HG03280 (cell line): Measurements from ENCODE around the gene TBC1D8B.

Experiments
- ATAC-seq: cut with Tn5 transposase; IDR thresholded peaks from one replicate; pipeline ENCODE4 v1.9.1; 2021; ENCODE audit warnings: mild to moderate bottlenecking, moderate library complexity; ENCODE audit not compliant: unreplicated experiment

Gene TBC1D8B

DNA sequence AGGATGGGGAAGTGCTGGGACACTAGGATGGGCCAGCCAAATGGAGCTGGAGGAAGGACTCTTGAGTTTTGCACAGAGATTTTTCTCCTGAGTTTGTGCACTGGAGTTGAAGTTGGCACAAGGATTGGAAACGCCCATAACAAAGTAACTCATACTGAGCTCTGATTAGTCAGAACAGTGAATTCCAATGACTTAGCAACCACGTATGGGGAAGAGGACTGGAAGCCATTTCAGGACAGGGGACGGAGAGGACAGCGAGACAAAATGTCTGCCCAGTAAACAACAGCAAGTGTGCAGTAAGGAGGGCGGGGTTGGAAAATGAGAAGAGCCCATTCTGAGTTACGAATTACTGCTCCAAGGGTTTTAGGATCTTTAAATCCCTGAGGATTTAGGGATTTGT lies 94.8 kb downstream of the TBC1D8B start:
- ATAC-seq = no peak

DNA sequence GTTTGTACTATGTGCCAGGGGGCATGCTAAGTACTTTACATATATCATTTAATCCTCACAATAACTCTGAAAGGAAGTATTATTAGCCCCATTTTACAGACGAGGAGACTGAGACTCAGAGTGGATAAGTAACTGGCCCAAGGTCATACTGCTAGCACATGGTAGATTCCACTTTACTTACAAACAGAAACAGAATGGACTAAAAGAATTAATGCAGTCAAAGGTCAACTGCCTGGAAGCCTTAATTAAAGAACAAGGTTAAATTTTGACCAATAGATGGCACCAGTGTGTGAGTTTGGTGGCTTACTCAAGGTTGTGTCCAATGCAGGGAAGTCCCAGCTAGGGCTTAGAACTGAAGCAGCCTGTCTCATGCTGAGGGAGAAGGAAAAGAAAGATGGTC lies 96.0 kb downstream of the TBC1D8B start:
- ATAC-seq = no peak

DNA sequence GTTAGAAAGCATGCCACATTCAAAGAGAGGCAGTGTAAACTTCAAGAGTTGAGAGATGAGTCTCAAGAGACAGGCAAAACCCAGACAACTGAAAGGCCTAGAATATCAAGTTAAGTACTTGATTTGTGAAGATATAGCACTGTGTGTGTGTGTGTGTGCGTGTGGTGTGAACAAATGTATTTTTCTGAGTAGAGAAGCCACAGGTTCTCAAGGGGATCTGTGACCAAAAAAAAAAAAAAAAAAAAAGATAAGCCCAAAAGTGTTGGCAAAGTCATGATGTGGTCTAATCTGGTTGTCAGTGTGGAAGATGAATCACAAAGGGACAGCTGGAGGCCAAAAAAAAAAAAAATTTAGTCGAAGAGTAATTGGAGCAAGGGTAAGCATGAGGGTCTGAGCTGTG lies 96.8 kb downstream of the TBC1D8B start:
- no peak for ATAC-seq

DNA sequence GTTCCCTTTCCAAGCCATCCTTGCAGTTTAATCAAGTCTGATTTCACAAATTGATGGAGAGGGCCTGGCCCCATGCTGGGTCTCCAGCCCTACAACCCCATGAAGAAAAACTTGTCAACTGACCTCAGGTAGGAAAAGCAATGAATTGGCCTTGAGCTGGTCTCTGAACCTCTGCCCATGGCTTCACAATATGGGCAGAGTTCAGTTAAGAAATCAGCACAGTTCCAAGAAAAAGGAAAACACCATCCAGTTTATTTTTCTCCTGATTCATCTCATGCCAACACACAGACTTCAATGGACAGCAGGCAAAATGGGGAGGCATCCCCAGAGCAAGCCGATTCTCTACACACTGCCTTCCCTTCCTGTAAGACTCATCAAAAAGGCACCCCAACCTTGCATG lies 97.4 kb downstream of the TBC1D8B start:
- ATAC-seq = no peak

DNA sequence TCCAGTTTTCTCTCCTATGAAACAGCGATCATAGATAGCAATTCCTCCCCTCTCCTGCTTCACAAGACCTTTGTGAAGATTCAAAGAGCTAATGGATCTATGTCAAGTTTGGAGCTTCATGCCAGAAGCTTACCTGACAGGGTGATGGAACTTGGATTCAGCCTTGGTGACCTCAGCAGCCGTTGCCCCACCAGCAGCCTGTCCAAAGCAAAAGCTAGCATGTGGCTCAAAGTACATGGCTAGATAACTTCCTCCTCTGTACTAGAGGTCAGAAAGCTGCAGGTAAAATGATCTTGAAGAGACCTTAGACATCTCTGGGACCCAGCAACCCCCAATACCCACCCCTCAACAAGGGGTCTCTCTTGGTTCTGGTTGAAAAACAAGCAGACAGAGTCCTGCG lies 98.9 kb downstream of the TBC1D8B start:
- ATAC-seq = no peak

DNA sequence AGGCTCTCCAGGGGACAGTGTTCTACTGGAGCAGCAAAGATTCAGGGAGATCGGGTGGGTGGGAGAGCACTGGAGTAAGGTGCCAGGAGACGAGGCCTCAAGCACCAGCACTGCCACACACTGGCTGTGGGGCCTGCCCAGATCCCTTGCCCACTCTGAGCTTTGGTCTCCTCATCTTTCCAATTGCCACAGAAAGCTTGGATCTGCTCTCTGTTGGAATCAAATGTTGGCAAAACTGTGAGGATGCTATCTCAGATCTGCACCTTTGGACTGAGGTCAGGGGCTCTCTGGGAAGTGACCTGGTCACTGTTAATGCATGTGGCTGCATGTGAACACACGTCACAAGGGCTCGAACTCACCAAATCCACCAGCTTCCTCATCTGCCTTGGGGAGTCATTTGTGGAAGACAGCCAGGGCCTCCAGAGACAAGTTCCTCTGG lies 99.3 kb downstream of the TBC1D8B start:
- ATAC-seq = no peak

DNA sequence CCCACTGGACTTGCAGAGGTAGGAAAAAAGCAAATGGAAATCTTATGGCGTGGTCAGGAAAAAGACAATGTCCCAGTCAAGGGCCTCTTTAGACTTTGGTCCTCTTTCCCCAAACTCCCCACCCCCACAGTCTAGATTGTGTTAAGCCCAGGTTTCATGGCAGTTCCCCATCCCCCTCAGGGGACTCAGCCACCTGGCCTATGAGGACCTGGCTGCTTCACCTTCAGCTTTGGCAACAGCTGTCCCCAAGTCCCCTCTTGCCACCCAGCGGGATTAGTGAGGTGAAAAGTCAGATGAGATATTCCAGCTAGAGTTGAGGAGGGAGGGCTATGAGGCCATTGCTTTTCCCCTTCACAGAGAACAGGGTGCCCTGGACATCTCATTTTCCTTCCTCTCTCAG lies 100.2 kb downstream of the TBC1D8B start:
- ATAC-seq = no peak

DNA sequence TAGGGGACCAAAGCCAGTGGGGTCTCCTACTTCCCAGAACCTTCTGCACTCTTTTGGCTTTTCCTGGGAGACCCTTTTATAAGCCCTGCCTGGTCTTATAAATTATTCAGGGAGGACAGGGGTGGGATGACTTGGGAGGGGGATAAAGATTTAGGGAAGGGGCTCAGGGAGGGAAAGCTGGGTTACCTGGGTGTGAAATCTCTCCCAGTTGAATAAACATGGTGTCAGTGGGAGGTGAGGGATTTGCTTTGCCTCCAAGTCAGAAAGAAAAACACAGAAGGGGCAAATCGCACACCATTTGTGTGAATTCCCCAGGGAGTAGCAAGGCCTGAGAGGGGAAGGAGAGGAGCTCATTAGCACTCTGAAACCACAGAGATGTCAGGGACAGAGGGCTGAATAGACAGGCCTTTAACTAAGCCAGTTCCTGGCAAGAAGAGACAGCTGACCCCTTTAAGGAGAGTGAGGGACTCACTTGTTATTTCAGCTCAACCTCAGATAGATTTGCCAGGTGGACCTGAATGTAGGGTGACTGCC lies 100.9 kb downstream of the TBC1D8B start, which contains the start of gene RIPPLY1:
Gene RIPPLY1, minus strand, starts transcription at position 51 of the 534 bp plus-strand sequence. CDS start 54 bp downstream, outside the sequence.
- ATAC-seq = no peak

DNA sequence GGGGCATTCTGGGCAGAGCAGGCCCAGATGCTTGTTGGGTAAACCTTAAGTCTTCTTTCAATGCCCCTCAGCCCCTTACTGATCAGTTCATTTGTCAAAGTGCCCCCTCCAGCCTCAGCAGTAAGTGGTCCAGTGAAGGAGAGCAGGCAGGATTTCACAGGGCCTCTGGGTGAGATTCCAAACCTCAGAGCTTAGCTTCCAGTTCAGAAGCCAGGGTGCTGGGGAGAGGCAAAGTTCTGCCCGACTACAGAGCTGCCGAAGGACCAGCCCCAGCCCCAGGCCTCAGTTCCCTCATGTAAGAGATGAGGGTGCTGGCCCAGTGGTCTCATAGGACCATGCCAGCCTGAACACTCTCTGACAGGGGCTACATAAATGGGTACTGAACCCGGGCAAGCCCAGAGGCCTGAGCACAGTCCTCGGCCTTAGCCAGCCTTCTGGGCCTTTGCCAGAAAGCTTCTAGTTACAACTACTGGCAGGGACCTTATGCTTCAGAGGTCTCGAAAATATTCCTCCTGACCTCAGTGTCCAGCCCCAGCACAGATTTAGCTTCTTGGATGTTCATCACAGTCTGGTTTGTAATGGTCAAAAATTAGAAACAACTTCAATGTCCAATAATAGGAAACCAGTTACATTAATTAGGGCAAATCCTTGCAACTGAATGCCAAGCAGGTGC lies 101.5 kb downstream of the TBC1D8B start:
- ATAC-seq = no peak

DNA sequence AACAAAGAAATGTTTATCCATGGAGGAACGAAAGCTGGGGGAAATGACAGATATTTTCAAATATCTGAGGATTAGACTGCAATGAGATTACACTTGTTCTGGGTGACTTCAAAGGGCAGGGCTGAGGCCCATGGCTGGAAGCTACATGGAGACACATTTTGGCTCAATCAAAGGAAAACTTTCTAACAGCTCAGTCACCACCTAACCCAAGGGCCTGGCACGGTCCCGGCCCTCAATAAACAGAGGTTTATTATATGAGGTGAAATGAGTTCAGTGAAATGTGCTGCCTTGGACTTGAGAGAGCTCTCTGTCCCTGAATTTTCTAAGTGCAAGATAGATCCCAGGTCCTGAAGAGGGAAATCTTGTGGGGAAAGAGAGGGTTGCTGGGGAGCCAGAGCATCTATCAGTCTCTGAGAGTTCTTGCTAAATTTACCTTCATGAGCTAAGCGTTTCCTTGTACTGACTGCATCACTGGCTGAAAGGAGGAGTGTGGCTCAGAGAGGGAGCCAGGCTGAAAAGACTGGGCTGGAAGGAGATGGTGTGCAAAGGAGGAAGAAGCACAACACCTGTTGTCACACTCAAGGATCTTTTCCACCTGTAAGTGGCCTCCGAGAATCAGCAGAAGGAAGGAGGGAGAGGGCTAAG lies 102.7 kb downstream of the TBC1D8B start:
- ATAC-seq = no peak

DNA sequence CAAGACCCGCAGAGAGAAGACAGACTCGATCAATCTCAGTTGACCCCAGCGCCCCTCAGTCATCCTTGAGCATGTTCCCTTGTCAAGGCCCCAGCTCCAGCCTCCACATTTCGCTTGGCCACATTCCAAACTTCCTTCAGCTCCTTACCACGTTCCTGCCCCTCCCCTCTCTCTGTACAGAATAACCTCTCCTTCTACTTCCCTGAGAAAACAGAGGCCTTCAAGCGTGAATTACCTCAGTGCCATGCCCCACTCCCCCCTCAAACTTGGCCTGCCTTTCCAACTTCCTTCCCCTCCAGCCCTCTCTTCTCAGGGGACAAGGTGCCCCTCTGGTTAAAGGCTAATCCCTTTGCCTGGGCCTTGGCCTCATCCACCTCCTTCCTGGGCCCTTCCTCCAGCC lies 103.9 kb downstream of the TBC1D8B start:
- no peak for ATAC-seq

DNA sequence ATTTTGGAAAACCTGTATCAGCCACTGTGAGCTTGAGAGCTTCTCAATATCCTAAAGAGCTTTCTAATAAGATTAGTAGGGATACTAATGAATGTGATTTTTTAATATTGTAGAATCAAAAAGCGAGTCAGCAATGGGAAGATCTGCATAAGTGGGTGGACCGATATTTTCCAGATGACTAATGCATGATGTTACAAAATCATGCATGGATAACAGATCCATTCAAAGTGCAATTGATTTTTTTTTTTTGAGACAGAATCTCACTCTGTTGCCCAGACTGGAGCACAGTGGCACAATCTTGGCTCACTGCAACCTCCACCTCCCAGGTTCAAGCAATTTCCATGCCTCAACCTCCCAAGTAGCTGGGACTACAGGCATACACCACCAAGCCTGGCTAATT lies 110.4 kb downstream of the TBC1D8B start:
- no peak for ATAC-seq

DNA sequence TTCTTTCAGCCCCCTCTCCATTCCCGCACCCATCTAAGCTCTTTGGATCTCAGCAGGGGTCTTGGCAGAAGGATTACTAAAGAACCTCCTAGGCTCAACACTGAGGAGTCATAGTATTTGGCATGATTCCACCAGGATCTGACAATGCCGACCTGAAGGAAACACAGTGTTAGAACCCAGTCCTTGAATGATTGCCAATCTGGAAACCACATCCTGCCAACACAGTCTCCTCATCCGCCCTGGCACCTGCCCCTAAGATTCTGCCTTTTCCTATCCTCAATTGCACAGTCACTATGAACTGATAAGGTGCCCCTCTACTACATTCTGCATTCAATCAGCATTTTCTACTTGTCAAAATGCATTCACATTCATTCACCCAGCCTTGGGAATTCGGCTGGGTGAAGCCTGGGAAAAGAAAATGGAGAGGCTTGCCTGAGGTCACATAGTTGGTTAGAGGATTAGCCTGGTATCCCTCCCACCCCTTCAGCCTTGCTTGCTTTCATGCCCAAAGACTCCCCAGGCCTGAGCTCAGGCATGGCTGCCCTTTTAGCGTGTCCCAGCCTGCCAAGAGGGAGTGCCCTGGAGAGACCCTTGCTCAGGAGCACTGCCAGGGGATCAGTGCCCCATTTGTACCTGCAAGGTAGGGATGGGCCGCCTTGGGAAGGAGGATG lies 115.5 kb downstream of the TBC1D8B start:
- ATAC-seq = no peak

DNA sequence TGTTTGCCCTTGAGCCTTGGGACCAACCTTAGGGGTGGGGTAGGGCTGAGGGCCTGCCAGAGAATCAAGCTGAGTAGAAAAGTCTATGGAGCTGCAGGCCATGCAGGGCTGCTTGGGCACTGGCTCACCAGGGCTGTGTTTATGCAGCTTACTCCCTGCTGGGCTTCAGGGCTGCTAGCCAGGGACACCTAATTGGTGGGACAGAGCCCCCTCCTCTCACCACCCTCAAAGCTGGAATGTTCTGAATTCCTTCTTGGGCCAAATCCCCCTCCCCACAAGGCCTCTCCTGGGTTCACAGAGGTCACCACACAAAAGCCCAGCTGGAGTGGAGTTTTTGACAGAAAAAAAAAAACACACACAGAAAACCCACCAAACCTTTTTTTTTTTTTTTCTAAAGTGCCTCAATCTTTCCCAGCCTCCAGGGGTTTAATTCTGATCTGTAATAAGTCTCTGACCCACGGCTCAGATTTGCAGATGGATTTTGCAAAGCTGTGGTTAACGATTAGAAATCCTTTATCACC lies 117.5 kb downstream of the TBC1D8B start, which contains the start of gene CLDN2:
Gene CLDN2, plus strand, starts transcription at position 471 of the 521 bp plus-strand sequence. CDS start 7,827 bp downstream, outside the sequence.
- no peak for ATAC-seq

DNA sequence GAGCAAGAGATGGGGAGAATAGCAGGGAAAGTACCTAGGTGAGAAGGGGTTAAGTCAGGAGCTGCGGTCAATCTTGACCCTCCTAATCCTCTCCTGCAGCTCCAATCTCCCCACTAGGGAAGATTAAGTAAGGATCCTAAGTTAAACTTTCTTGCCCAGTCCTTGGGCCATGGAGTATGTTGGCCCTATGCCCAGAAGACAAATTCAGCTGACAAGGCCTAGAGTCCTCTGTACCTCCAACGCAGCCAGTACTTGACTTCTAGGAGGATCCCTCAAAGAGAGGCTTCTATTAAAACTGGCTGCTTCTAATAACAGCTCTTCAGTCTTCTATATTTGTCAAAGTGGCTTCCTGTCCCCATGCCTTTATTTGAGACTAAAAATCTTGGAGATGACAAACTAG lies 119.2 kb downstream of the TBC1D8B start:
- no peak for ATAC-seq
